Erythroblast (primary cell): ENCODE data around the gene CACNA2D4.

Source experiments
- GATA1 ChIP-seq: IDR thresholded peaks from 2 replicates; pipeline ENCODE4 v1.6.1; 2011; ENCODE audit warnings: low read depth, mild to moderate bottlenecking, control low read depth, low read length, moderate library complexity
- POLR2A ChIP-seq: IDR thresholded peaks from 2 replicates; pipeline ENCODE4 v1.6.1; 2011; ENCODE audit warnings: mild to moderate bottlenecking, low read length

- no peak for TF ChIP-seq POLR2A
- no peak for TF ChIP-seq GATA1
Measured at GRCh38 chr12:1767407-1768090, 150.9 kb downstream of the CACNA2D4 start.
